HEK293T (cell line): ENCODE results near the gene SLC31A2.

Experiments used
- CTCF ChIA-PET: fragments of 350-600 bp; formaldehyde crosslinking; extraction: SDS; loops from one replicate; lab custom pipeline; 2021; ENCODE audit warnings: antibody characterized with exemption, inconsistent platforms; lab: Yijun Ruan, JAX
- POLR2A ChIA-PET: fragments of 350-600 bp; formaldehyde crosslinking; extraction: SDS; loops from one replicate; lab custom pipeline; 2020; ENCODE audit warnings: antibody characterized with exemption, inconsistent platforms; lab: Yijun Ruan, JAX
- DNase-seq: peaks from one replicate; pipeline ENCODE4 v3.0.0; 2012; ENCODE audit warnings: mixed read lengths; ENCODE audit errors: extremely low spot score
- ARNT ChIP-seq: fragments of 450-650 bp; IDR thresholded peaks from 2 replicates; pipeline ENCODE4 v1.6.1; 2017; ENCODE audit warnings: mild to moderate bottlenecking
- BHLHE40 ChIP-seq: fragments of 450-650 bp; IDR thresholded peaks from 2 replicates; pipeline ENCODE4 v1.6.1; 2016; ENCODE audit warnings: mild to moderate bottlenecking, moderate library complexity, borderline replicate concordance
- CTBP1 ChIP-seq: fragments of 450-650 bp; IDR thresholded peaks from 2 replicates; pipeline ENCODE4 v1.6.1; 2016; ENCODE audit warnings: borderline replicate concordance
- ELF4 ChIP-seq: fragments of 450-650 bp; IDR thresholded peaks from 2 replicates; pipeline ENCODE4 v1.6.1; 2017; ENCODE audit warnings: antibody characterized with exemption
- FOXA1 ChIP-seq: fragments of 450-650 bp; IDR thresholded peaks from 2 replicates; pipeline ENCODE4 v1.6.1; 2016; ENCODE audit warnings: mild to moderate bottlenecking
- FOXK2 ChIP-seq: fragments of 450-650 bp; IDR thresholded peaks from 2 replicates; pipeline ENCODE4 v1.6.1; 2016; ENCODE audit warnings: mild to moderate bottlenecking
- FOXM1 ChIP-seq: fragments of 450-650 bp; IDR thresholded peaks from 2 replicates; pipeline ENCODE4 v1.6.1; 2017; ENCODE audit warnings: mild to moderate bottlenecking, borderline replicate concordance
- HDGF ChIP-seq: fragments of 450-650 bp; IDR thresholded peaks from 2 replicates; pipeline ENCODE4 v1.6.1; 2017; ENCODE audit warnings: antibody characterized with exemption, borderline replicate concordance
- L3MBTL2 ChIP-seq: fragments of 450-650 bp; conservative IDR thresholded peaks from 2 replicates; pipeline ENCODE4 v1.6.1; 2016; ENCODE audit warnings: mild to moderate bottlenecking
- LEF1 ChIP-seq: fragments of 450-650 bp; IDR thresholded peaks from 2 replicates; pipeline ENCODE4 v1.6.1; 2017; ENCODE audit warnings: mild to moderate bottlenecking, borderline replicate concordance
- NFRKB ChIP-seq: fragments of 450-650 bp; IDR thresholded peaks from 2 replicates; pipeline ENCODE4 v1.6.1; 2016; ENCODE audit warnings: mild to moderate bottlenecking, moderate library complexity
- PKNOX1 ChIP-seq: fragments of 450-650 bp; IDR thresholded peaks from 2 replicates; pipeline ENCODE4 v1.6.1; 2016
- SP1 ChIP-seq: fragments of 450-650 bp; IDR thresholded peaks from 2 replicates; pipeline ENCODE4 v1.6.1; 2017
- SUZ12 ChIP-seq: fragments of 450-650 bp; IDR thresholded peaks from 2 replicates; pipeline ENCODE4 v1.6.1; 2016; ENCODE audit warnings: mild to moderate bottlenecking
- TARDBP ChIP-seq: fragments of 450-650 bp; IDR thresholded peaks from 2 replicates; pipeline ENCODE4 v1.6.1; 2016
- ZNF384 ChIP-seq: fragments of 450-650 bp; IDR thresholded peaks from 2 replicates; pipeline ENCODE4 v1.6.1; 2016

Gene SLC31A2

GRCh38 chr9:113173341-113173740 is 22.5 kb downstream of the SLC31A2 start:
- POLR2A ChIA-PET, result no interaction called here
- TF ChIP-seq FOXA1 (no peak), ELF4 (no peak), CTBP1 (no peak), SP1 (no peak), FOXM1 (no peak), HDGF (no peak), FOXK2 (no peak), ZNF384 (no peak), NFRKB (no peak), L3MBTL2 (no peak)
- DNase-seq, result no peak
- CTCF ChIA-PET, result no interaction called here

GRCh38 chr9:113176803-113177202 is 26.0 kb downstream of the SLC31A2 start:
- TF ChIP-seq L3MBTL2, result no peak
- no peak for TF ChIP-seq ARNT
- TF ChIP-seq FOXK2, result no peak
- no peak for TF ChIP-seq SUZ12
- no peak for TF ChIP-seq FOXA1
- no peak for TF ChIP-seq HDGF
- no peak for TF ChIP-seq CTBP1
- TF ChIP-seq ZNF384, result no peak
- TF ChIP-seq ELF4, result no peak
- TF ChIP-seq BHLHE40, result no peak
- DNase-seq, result no peak
- ChIA-PET CTCF (no interaction called here), POLR2A (no interaction called here)

- POLR2A ChIA-PET, result no interaction called here
- CTCF ChIA-PET, result no interaction called here
- no peak for DNase-seq
- TF ChIP-seq LEF1 (no peak), ARNT (no peak), FOXA1 (no peak), FOXM1 (no peak), FOXK2 (no peak), SP1 (no peak), HDGF (no peak), CTBP1 (no peak), TARDBP (no peak), PKNOX1 (no peak)
Observed at GRCh38 chr9:113177251-113177650, 26.4 kb downstream of the SLC31A2 start.

- CTCF ChIA-PET, result no interaction called here
Observed at GRCh38 chr9:113178087-113178486, 27.3 kb downstream of the SLC31A2 start.

DNA sequence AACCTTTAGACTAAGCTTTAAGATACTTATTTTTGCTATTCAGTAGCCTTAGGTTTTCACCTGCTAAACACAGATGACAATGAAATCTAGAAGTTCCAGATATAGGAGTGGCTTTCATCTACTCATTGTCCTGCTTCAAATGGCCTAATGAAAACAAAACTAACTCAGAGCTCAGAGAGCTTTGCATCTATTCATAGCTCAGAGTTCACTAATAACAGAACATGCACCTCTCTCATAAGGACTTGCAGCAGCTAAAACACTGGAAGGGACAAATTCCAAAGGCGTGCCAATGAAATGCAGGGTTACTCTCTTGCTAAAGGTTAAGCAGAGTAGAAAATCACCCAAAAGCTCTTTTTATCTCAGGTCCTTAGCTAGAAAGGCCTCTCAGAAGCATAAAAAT is 29.0 kb downstream of the SLC31A2 start:
- TF ChIP-seq ELF4, result no peak
- no peak for TF ChIP-seq LEF1
- TF ChIP-seq FOXK2, result no peak
- no peak for TF ChIP-seq PKNOX1
- no peak for TF ChIP-seq SUZ12
- TF ChIP-seq ZNF384, result no peak
- no peak for TF ChIP-seq ARNT
- TF ChIP-seq TARDBP, result no peak
- TF ChIP-seq HDGF, result no peak
- no peak for TF ChIP-seq CTBP1
- ChIA-PET CTCF (no interaction called here), POLR2A (no interaction called here)
- no peak for DNase-seq

More at GRCh38 chr9:113178087-113178486, 27.3 kb downstream of the SLC31A2 start:
- POLR2A ChIA-PET, result no interaction called here
- DNase-seq, result no peak
- TF ChIP-seq BHLHE40 (no peak), PKNOX1 (no peak), ELF4 (no peak), FOXK2 (no peak), ZNF384 (no peak), SP1 (no peak), HDGF (no peak), FOXA1 (no peak), FOXM1 (no peak), CTBP1 (no peak), ARNT (no peak), NFRKB (no peak), SUZ12 (no peak), TARDBP (no peak), L3MBTL2 (no peak), LEF1 (no peak)

DNA sequence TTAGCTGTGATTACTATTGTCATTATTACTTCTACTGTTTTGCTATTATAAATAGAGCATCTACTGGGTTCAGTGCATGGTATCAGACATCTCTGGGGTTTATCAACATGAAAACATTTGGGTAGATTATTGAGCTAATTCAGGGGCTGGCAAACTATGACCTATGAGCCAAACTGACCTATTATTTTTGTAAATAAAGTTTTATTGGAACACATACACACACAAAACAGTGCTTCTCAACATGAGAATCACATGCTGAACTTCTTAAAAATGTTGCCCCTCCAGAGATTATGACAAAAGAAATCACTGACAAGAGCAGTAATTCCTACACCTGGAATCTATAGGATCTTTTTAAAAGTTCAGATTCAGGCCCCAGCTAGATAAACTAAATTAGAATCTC is 30.4 kb downstream of the SLC31A2 start:
- DNase-seq, result no peak
- no peak for TF ChIP-seq FOXM1
- no peak for TF ChIP-seq SP1
- CTCF ChIA-PET, result no interaction called here
- POLR2A ChIA-PET, result no interaction called here

DNA sequence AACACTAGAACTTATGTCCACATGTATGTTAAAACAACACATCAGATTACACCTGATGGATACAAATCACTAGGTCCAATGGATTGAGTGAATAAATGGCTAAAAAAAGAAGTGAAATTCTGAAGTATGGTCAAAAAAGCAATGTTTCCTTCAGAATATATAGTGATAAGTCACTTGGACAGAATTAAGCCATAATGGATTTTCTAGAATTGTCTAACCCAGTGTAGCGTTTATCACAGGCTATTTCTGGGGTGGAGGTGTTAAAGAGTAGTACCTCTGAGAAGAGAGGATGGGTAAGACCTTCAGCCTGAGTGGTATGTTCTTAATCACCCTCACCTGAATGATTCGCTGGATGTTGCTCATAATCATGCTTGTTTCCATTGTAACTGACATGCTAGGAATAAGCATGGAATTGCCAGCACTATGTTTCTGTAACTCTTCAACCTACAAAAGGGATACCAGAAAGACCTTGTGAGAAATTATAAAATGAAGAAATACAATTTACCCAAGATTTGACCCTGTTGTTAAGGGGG is 33.2 kb downstream of the SLC31A2 start:
- no peak for DNase-seq
- TF ChIP-seq BHLHE40 (no peak), FOXK2 (no peak), SP1 (no peak), PKNOX1 (no peak), FOXM1 (no peak), ARNT (no peak), HDGF (no peak), ZNF384 (no peak), L3MBTL2 (no peak), TARDBP (no peak), LEF1 (no peak), CTBP1 (no peak), FOXA1 (no peak), NFRKB (no peak)
- POLR2A ChIA-PET, result no interaction called here
- CTCF ChIA-PET, result no interaction called here
